Gastroesophageal sphincter (tissue), 3 donors: ENCODE results near the gene ADGRL1.
"Not testable (repeated sequence)": the region's sequence is repeated elsewhere in the genome, so short reads cannot be mapped to it uniquely, and the experiment has no call there.

Experiments used
- CTCF ChIP-seq, 4 experiments: fragments of 200-600 bp in 2 of 4; fragments of 450-650 bp in 2 of 4; sonication (generic) in 1 of 4; IDR thresholded peaks; one replicate each; pipeline ENCODE4 v1.5.1; 2017 to 2019; ENCODE audit warnings: antibody characterized with exemption in 4 of 4, mild to moderate bottlenecking in 2 of 4, moderate library complexity in 2 of 4
- POLR2A ChIP-seq, 2 donors: fragments of 450-650 bp; IDR thresholded peaks; one replicate each; pipeline ENCODE4 v1.6.1; 2017; ENCODE audit warnings: antibody characterized with exemption in 2 of 2, mild to moderate bottlenecking in 2 of 2, moderate library complexity in 1 of 2

GRCh38 chr19:14252136-14252535 is 46.2 kb upstream of the ADGRL1 start:
- TF ChIP-seq CTCF, POLR2A (IDR thresholded peaks at IDR 0.05): not testable (repeated sequence)
